ENCODE data around the gene ADGRG6.

DNA sequence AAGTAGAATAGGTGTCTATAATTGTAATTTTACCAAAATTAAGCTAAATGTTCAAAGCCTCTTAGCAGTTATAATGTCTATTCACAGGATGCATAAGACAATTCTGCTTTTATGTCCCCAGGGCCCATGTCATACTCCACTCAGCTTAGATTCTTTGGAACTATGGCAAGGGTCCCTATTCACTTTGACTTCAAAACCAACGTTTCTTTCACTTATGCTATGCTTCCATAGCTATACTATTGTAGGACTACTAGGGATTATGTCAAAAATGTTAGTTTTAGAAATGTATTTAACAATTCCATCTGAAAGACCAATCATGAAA, 15.8 kb upstream of the ADGRG6 start:
- TF ChIP-seq, protein P1, sequence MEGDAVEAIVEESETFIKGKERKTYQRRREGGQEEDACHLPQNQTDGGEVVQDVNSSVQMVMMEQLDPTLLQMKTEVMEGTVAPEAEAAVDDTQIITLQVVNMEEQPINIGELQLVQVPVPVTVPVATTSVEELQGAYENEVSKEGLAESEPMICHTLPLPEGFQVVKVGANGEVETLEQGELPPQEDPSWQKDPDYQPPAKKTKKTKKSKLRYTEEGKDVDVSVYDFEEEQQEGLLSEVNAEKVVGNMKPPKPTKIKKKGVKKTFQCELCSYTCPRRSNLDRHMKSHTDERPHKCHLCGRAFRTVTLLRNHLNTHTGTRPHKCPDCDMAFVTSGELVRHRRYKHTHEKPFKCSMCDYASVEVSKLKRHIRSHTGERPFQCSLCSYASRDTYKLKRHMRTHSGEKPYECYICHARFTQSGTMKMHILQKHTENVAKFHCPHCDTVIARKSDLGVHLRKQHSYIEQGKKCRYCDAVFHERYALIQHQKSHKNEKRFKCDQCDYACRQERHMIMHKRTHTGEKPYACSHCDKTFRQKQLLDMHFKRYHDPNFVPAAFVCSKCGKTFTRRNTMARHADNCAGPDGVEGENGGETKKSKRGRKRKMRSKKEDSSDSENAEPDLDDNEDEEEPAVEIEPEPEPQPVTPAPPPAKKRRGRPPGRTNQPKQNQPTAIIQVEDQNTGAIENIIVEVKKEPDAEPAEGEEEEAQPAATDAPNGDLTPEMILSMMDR (conservative IDR thresholded peaks at IDR 0.05; ENCODE audit: low read depth, low read length) = no peak
- no peak for TF ChIP-seq EZH2 (IDR thresholded peaks at IDR 0.05; ENCODE audit: borderline replicate concordance, low read depth, low read length, poor library complexity, severe bottlenecking)

Measured in A673 (cell line).